GM12878 (cell line): Measurements from ENCODE around the gene NOTCH1. TPM values are rescaled to one million over a fixed set of nuclear protein-coding genes. Genes with fewer than 3 reads are reported as not detected.

ENCODE experiments used
- BCL3 ChIP-seq: IDR thresholded peaks from 2 replicates; pipeline ENCODE4 v1.6.1; 2011; ENCODE audit warnings: borderline replicate concordance, low read depth, mild to moderate bottlenecking, moderate library complexity, low read length; ENCODE audit not compliant: insufficient read depth, poor library complexity, severe bottlenecking
- DPF2 ChIP-seq: fragments of 450-650 bp; IDR thresholded peaks from 2 replicates; pipeline ENCODE4 v1.6.1; 2017; ENCODE audit warnings: mild to moderate bottlenecking
- IKZF1 ChIP-seq: fragments of 450-650 bp; conservative IDR thresholded peaks from 2 replicates; pipeline ENCODE4 v1.6.1; 2017; ENCODE audit warnings: antibody characterized with exemption, mild to moderate bottlenecking
- JUNB ChIP-seq: IDR thresholded peaks from 2 replicates; pipeline ENCODE4 v1.6.1; 2016; ENCODE audit warnings: antibody characterized with exemption, mild to moderate bottlenecking
- NFYB ChIP-seq: IDR thresholded peaks from 2 replicates; pipeline ENCODE4 v1.6.1; 2011; ENCODE audit warnings: low read depth, mild to moderate bottlenecking, low read length, improper control_type of control experiment, moderate library complexity; ENCODE audit not compliant: insufficient read depth
- PAX5 ChIP-seq: IDR thresholded peaks from 2 replicates; pipeline ENCODE4 v1.6.1; 2011; ENCODE audit warnings: low read depth, low read length, borderline replicate concordance
- POLR2AphosphoS5 ChIP-seq: IDR thresholded peaks from 2 replicates; pipeline ENCODE4 v1.6.1; 2011; ENCODE audit warnings: mild to moderate bottlenecking, low read length, inconsistent platforms
- RB1 ChIP-seq: fragments of 450-650 bp; formaldehyde crosslinking; IDR thresholded peaks from 2 replicates; pipeline ENCODE4 v1.6.1; 2017; ENCODE audit warnings: mild to moderate bottlenecking, borderline replicate concordance
- RFX5 ChIP-seq: IDR thresholded peaks from 2 replicates; pipeline ENCODE4 v1.6.1; 2011; ENCODE audit warnings: low read depth, low read length, improper control_type of control experiment
- SMARCA5 ChIP-seq: fragments of 450-650 bp; IDR thresholded peaks from 2 replicates; pipeline ENCODE4 v1.6.1; 2017; ENCODE audit warnings: mild to moderate bottlenecking
- SP1 ChIP-seq: IDR thresholded peaks from one replicate; pipeline ENCODE4 v1.6.1; 2011; ENCODE audit warnings: low read depth, low read length
- SPI1 ChIP-seq: IDR thresholded peaks from 2 replicates; pipeline ENCODE4 v1.6.1; 2011; ENCODE audit warnings: low read depth, mild to moderate bottlenecking, low read length, moderate library complexity, borderline replicate concordance; ENCODE audit not compliant: insufficient read depth
- TCF12 ChIP-seq: IDR thresholded peaks from 2 replicates; pipeline ENCODE4 v1.6.1; 2011; ENCODE audit warnings: low read depth, mild to moderate bottlenecking, low read length
- YY1 ChIP-seq: IDR thresholded peaks from 2 replicates; pipeline ENCODE4 v1.6.1; 2011; ENCODE audit warnings: low read depth, mild to moderate bottlenecking, low read length
- ZBTB11 ChIP-seq: fragments of 450-650 bp; formaldehyde crosslinking; IDR thresholded peaks from 2 replicates; pipeline ENCODE4 v1.5.0; 2022; ENCODE audit warnings: mild to moderate bottlenecking, missing genetic modification characterization
- polyA plus RNA-seq, 11 experiments: library from polyadenylated mRNA; depleted of rRNA in 4 of 11; unstranded in 6 of 11; stranded (reverse) in 5 of 11; fragments of >200 nt; fragmentation: Nextera tagmentation in 4 of 11; fragmentation: Illumina TruSeq in 1 of 11; extraction: Ambion mirVana in 4 of 11; extraction: Trizol in 1 of 11; gene quantifications; 1 replicate in 1 of 11; 2 replicates in 10 of 11; pipeline versions ENCODE4 v1.2.1 to v1.2.3, GENCODE V29; 2011 to 2016; ENCODE audit warnings: inconsistent platforms in 2 of 11, missing spikeins in 2 of 11, low read depth in 1 of 11
- total RNA-seq, 4 experiments: library from RNA; depleted of rRNA in 3 of 4; stranded (reverse); fragments of >200 nt in 3 of 4; fragmentation: Illumina TruSeq in 1 of 4; extraction: Trizol in 1 of 4; gene quantifications; 2 replicates each; pipeline versions ENCODE4 v1.2.1 to v1.2.3, GENCODE V29; 2013 to 2021
- TF ChIP-seq, protein P1 (sequence below), 3 experiments: IDR thresholded peaks in 2 of 3; conservative IDR thresholded peaks in 1 of 3; 2 replicates each; pipeline ENCODE4 v1.5.1; 2011; ENCODE audit warnings: low read depth in 3 of 3, low read length in 3 of 3, mild to moderate bottlenecking in 3 of 3, control low read depth in 2 of 3, moderate library complexity in 2 of 3, inconsistent platforms in 1 of 3, mixed read lengths in 1 of 3; ENCODE audit not compliant: control insufficient read depth in 2 of 3, insufficient read depth in 1 of 3; ENCODE audit errors: extremely low read depth in 1 of 3
- TF ChIP-seq, protein P2 (sequence below): fragments of 150-350 bp; IDR thresholded peaks from 2 replicates; pipeline ENCODE4 v1.6.1; 2014; ENCODE audit warnings: mild to moderate bottlenecking, low read depth, low read length
- TF ChIP-seq, protein P3 (sequence below): IDR thresholded peaks from 2 replicates; pipeline ENCODE4 v1.6.1; 2012; ENCODE audit warnings: mild to moderate bottlenecking, low read depth, low read length

The NOTCH1 gene
- total and polyA plus RNA-seq, 10 of the 15 experiments (the other 5 are each of a cell fraction or from before 2014, with no cell fraction given) = 0.02 to 40.0 (median 3.7) TPM

DNA sequence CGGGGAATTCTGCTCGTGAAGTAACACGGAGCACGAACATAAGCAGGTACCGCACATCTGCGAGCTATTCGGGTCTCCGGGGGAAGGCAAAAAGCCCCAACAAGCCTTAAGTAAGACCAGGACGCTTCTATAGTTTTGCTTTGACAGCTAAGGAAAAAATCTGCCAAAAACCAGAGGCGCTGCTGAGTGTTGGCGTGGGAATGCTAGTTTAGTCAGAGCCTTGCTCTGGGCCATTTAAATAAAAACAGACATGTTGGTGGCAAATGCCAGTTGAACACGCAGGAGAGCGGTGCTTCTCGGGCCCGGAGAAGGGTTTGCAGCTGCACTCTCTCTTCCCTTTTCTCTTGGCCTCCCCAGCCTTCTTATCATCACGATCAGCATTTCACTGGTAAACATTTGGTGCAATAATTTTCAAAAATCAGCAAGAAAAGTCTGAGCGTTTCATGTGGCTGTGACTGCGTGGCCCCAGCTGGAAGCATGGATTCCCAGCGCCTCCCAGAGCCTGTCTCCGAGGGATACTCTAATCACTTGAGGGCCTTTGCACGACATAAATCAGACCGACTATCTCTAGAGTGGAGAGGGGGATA, 6.4 kb upstream of the NOTCH1 start (continued):
- TF ChIP-seq ZBTB11 (no peak), YY1 (no peak), SPI1 (peak; percentile 67), RFX5 (no peak), PAX5 (no peak), DPF2 (peak; percentile 61; the same call in 1 of the 2 replicates), TCF12 (peak; percentile 10; the same call in 1 of the 2 replicates), JUNB (0 out of 2 replicates have a peak, but pooled peaks have one; percentile 11), POLR2AphosphoS5 (no peak), SP1 (no peak), BCL3 (no peak), IKZF1 (0 out of 2 replicates have a peak, but pooled peaks have one; percentile 10), RB1 (no peak), SMARCA5 (0 out of 2 replicates have a peak, but pooled peaks have one; percentile 21), NFYB (no peak)
- TF ChIP-seq, protein P1, sequence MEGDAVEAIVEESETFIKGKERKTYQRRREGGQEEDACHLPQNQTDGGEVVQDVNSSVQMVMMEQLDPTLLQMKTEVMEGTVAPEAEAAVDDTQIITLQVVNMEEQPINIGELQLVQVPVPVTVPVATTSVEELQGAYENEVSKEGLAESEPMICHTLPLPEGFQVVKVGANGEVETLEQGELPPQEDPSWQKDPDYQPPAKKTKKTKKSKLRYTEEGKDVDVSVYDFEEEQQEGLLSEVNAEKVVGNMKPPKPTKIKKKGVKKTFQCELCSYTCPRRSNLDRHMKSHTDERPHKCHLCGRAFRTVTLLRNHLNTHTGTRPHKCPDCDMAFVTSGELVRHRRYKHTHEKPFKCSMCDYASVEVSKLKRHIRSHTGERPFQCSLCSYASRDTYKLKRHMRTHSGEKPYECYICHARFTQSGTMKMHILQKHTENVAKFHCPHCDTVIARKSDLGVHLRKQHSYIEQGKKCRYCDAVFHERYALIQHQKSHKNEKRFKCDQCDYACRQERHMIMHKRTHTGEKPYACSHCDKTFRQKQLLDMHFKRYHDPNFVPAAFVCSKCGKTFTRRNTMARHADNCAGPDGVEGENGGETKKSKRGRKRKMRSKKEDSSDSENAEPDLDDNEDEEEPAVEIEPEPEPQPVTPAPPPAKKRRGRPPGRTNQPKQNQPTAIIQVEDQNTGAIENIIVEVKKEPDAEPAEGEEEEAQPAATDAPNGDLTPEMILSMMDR (IDR thresholded peaks at IDR 0.05 in 2 of 3, conservative IDR thresholded peaks at IDR 0.05 in 1 of 3; ENCODE audit: control insufficient read depth in 2 of 3, extremely low read depth in 1 of 3, insufficient read depth in 1 of 3, low read depth in 3 of 3, low read length in 3 of 3) = no peak
- TF ChIP-seq, protein P2, sequence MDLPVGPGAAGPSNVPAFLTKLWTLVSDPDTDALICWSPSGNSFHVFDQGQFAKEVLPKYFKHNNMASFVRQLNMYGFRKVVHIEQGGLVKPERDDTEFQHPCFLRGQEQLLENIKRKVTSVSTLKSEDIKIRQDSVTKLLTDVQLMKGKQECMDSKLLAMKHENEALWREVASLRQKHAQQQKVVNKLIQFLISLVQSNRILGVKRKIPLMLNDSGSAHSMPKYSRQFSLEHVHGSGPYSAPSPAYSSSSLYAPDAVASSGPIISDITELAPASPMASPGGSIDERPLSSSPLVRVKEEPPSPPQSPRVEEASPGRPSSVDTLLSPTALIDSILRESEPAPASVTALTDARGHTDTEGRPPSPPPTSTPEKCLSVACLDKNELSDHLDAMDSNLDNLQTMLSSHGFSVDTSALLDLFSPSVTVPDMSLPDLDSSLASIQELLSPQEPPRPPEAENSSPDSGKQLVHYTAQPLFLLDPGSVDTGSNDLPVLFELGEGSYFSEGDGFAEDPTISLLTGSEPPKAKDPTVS = no peak
- TF ChIP-seq, protein P3, sequence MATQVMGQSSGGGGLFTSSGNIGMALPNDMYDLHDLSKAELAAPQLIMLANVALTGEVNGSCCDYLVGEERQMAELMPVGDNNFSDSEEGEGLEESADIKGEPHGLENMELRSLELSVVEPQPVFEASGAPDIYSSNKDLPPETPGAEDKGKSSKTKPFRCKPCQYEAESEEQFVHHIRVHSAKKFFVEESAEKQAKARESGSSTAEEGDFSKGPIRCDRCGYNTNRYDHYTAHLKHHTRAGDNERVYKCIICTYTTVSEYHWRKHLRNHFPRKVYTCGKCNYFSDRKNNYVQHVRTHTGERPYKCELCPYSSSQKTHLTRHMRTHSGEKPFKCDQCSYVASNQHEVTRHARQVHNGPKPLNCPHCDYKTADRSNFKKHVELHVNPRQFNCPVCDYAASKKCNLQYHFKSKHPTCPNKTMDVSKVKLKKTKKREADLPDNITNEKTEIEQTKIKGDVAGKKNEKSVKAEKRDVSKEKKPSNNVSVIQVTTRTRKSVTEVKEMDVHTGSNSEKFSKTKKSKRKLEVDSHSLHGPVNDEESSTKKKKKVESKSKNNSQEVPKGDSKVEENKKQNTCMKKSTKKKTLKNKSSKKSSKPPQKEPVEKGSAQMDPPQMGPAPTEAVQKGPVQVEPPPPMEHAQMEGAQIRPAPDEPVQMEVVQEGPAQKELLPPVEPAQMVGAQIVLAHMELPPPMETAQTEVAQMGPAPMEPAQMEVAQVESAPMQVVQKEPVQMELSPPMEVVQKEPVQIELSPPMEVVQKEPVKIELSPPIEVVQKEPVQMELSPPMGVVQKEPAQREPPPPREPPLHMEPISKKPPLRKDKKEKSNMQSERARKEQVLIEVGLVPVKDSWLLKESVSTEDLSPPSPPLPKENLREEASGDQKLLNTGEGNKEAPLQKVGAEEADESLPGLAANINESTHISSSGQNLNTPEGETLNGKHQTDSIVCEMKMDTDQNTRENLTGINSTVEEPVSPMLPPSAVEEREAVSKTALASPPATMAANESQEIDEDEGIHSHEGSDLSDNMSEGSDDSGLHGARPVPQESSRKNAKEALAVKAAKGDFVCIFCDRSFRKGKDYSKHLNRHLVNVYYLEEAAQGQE = no peak
